Hepatocyte (in vitro differentiated cells): ENCODE data around the gene JARID2.

ENCODE experiments used
- CTCF ChIP-seq: fragments of 200-600 bp; sonication (generic); IDR thresholded peaks from 2 replicates; pipeline ENCODE4 v1.5.1; 2016; ENCODE audit warnings: antibody characterized with exemption, mild to moderate bottlenecking; ENCODE audit not compliant: poor library complexity
- EZH2 ChIP-seq: fragments of 200-600 bp; sonication (generic); IDR thresholded peaks from 2 replicates; pipeline ENCODE4 v1.6.1; 2016; ENCODE audit warnings: antibody characterized with exemption, mild to moderate bottlenecking, borderline replicate concordance
- EZH2phosphoT487 ChIP-seq: fragments of 200-600 bp; sonication (generic); IDR thresholded peaks from one replicate; pipeline ENCODE4 v1.6.1; 2018; ENCODE audit warnings: antibody characterized with exemption, mild to moderate bottlenecking, low read depth, moderate library complexity; ENCODE audit not compliant: unreplicated experiment, severe bottlenecking

- TF ChIP-seq CTCF (no peak), EZH2phosphoT487 (no peak), EZH2 (no peak)
These were observed 113.5 kb downstream of the JARID2 start for GRCh38 chr6:15359335-15359862.
